Camera-type eye (tissue), 1 donor: ENCODE measurements around the gene CEP78. TPM values are rescaled to one million over a fixed set of nuclear protein-coding genes. Genes with fewer than 3 reads are reported as not detected.

Experiments used
- total RNA-seq: library from RNA; depleted of rRNA; stranded (reverse); fragments of >200 nt; gene quantifications from one replicate; pipeline ENCODE4 v1.2.3, GENCODE V29; 2014

CEP78 gene, protein sequence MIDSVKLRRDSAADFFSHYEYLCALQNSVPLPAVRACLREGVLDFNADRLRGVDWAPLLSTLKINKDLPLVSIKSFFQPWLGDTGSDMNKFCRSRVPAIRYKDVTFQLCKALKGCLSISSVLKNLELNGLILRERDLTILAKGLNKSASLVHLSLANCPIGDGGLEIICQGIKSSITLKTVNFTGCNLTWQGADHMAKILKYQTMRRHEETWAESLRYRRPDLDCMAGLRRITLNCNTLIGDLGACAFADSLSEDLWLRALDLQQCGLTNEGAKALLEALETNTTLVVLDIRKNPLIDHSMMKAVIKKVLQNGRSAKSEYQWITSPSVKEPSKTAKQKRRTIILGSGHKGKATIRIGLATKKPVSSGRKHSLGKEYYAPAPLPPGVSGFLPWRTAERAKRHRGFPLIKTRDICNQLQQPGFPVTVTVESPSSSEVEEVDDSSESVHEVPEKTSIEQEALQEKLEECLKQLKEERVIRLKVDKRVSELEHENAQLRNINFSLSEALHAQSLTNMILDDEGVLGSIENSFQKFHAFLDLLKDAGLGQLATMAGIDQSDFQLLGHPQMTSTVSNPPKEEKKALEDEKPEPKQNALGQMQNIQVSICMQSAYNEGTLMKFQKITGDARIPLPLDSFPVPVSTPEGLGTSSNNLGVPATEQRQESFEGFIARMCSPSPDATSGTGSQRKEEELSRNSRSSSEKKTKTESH
- 54.2 TPM for total RNA-seq

GRCh38 chr9:78235762-78236550 is at the start of gene CEP78:
TSS of gene CEP78 (plus strand) at chr9:78236075. CDS start at chr9:78236351, 276 bp downstream.

DNA sequence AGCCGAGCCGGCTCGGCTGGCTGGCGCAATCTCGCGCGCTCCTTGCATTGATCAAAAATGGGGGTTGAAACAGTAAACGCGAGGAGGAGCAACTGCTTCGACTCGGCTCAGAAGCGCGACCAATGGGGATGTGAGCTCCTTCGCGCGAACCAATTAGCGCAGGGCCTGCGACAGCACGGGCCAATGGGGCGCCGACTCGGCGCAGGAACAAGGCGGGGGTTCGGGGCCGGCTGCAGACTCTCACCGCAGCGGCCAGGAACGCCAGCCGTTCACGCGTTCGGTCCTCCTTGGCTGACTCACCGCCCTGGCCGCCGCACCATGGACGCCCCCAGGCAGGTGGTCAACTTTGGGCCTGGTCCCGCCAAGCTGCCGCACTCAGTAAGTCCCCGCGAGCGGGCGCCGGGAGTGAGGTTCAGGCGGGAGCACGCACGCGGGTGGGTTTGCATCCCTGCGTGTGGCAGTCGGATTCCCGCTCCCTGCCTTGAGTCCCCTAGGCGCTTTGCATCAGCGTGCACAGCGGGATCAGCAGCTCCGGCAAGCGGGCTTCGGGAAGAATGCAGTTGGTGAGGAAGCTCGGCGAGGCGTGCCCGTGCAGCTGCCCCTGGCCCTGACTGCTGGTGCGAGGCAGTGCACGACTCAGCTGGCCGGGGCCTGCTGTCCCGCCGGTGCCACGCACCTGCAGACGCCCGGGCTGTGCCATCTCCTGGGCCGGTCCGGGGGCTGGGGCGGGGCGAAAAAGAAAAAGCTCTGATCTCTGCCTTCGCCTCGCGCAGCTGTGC is 61.2 kb downstream of the CEP78 start, which contains the start of gene PSAT1:
Gene PSAT1, plus strand, starts transcription at position 233 of the 779 bp plus-strand sequence. Its CDS starts 86 bp downstream, at position 319.

Other genes starting within 250 kb of the CEP78 start
- 53.3 TPM for gene GNAQ, start 204.3 kb upstream of the CEP78 start, total RNA-seq
- 35.4 TPM for gene PSAT1, start 61.0 kb downstream of the CEP78 start, total RNA-seq